Left ventricle myocardium inferior (tissue), 1 donor: ENCODE measurements around the gene DCLK2. TPM values are rescaled to one million over a fixed set of nuclear protein-coding genes. Genes with fewer than 3 reads are reported as not detected.

Source experiments
- DNase-seq: peaks from one replicate; pipeline ENCODE4 v3.0.0-alpha.2; 2020
- H3K27ac ChIP-seq: fragments of 200-600 bp; replicated peaks from 2 replicates; pipeline ENCODE4 v1.8.0; 2021
- H3K27me3 ChIP-seq: fragments of 200-600 bp; 2 replicates; pipeline ENCODE4 v1.8.0; 2021; ENCODE audit warnings: low read depth
- H3K36me3 ChIP-seq: fragments of 200-600 bp; 2 replicates; pipeline ENCODE4 v1.8.0; 2021
- H3K4me1 ChIP-seq: fragments of 200-600 bp; 2 replicates; pipeline ENCODE4 v1.8.0; 2021
- H3K4me3 ChIP-seq: fragments of 200-600 bp; 2 replicates; pipeline ENCODE4 v1.8.0; 2021; ENCODE audit warnings: mild to moderate bottlenecking, moderate library complexity
- H3K9me3 ChIP-seq: fragments of 200-600 bp; replicated peaks from 2 replicates; pipeline ENCODE4 v1.8.0; 2021
- intact Hi-C: fragments of 100-400 bp; cut with micrococcal nuclease; formaldehyde crosslinking; loops from one replicate; pipeline ENCODE4 v1.11.0; 2022
- total RNA-seq: library from RNA; stranded (reverse); fragmentation: NEBNext Ultra II Directional; extraction: Animal tissue kit (Norgen Biotek cat#: 25700); gene quantifications from one replicate; pipeline ENCODE4 v1.2.1, GENCODE V29; 2021
- TF ChIP-seq, protein P1 (sequence below): fragments of 200-600 bp; IDR thresholded peaks from 2 replicates; pipeline ENCODE4 v1.8.0; 2021; ENCODE audit warnings: antibody characterized with exemption, mild to moderate bottlenecking, borderline replicate concordance
- donor health status: DM: no; HTN: yes; CAD: no; lungs with severe emphysema.

Gene DCLK2
- total RNA-seq, 1 donor from 2014 or later = 21.9 TPM

DNA sequence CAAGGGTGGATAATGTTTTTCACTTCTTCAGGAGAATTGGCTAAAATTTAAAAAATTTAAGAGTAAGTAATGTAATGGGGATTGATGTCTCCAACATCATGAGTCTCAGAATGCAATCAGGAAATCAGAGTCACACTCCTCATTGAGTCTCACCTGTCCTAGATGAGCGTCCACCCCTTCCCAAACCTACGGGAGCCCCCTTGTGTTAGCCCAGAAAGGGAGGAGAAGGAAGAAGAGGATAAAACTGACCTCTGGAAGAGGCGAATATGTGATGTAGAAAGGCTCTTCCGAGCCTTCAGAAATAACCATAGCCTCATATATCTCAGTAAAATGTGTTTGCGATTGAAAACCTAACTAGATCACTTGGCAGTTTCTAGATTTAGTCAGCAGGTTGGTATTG is 157.1 kb downstream of the DCLK2 start:
- intact Hi-C loops = no loop called here
- no peak for DNase-seq
- Histone ChIP-seq H3K9me3 (no peaks in the 10 kb centered on the region), H3K4me3 (no peak overlapping the region), H3K4me1 (peaks cover 34% of the 10 kb centered on the region), H3K27ac (no peak overlapping the region), H3K27me3 (no peaks in the 10 kb centered on the region), H3K36me3 (peaks cover 25% of the 10 kb centered on the region)
- TF ChIP-seq, protein P1, sequence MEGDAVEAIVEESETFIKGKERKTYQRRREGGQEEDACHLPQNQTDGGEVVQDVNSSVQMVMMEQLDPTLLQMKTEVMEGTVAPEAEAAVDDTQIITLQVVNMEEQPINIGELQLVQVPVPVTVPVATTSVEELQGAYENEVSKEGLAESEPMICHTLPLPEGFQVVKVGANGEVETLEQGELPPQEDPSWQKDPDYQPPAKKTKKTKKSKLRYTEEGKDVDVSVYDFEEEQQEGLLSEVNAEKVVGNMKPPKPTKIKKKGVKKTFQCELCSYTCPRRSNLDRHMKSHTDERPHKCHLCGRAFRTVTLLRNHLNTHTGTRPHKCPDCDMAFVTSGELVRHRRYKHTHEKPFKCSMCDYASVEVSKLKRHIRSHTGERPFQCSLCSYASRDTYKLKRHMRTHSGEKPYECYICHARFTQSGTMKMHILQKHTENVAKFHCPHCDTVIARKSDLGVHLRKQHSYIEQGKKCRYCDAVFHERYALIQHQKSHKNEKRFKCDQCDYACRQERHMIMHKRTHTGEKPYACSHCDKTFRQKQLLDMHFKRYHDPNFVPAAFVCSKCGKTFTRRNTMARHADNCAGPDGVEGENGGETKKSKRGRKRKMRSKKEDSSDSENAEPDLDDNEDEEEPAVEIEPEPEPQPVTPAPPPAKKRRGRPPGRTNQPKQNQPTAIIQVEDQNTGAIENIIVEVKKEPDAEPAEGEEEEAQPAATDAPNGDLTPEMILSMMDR = no peak

GRCh38 chr4:150235808-150236271 is 157.6 kb downstream of the DCLK2 start:
- no peak overlapping the region for H3K27ac ChIP-seq
- DNase-seq = no peak
- no peaks in the 10 kb centered on the region for H3K9me3 ChIP-seq
- H3K27me3 ChIP-seq = no peaks in the 10 kb centered on the region
- H3K4me1 ChIP-seq = peaks cover 29% of the 10 kb centered on the region
- intact Hi-C loops = no loop called here
- TF ChIP-seq, protein P1 = no peak
- H3K36me3 ChIP-seq = peaks cover 25% of the 10 kb centered on the region
- H3K4me3 ChIP-seq = no peak overlapping the region

DNA sequence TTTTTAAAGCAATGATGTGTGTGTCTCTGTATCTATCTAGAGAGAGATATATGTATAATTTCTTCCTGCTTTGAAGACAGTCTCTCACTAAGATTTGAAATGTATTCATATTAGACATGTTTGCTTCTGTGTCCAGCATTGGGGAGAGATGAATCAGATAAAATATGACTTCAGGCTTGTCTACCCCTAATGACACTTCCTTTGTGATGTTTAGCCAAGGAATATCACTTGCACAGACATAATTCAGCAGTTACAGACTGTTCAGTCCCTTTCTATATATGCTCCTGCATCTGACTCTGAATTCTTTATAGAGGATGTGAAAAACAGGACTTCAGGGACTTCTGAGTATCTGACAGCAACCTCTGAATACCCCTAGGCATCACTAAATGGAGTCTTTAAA is 158.4 kb downstream of the DCLK2 start:
- H3K4me3 ChIP-seq = no peak overlapping the region
- H3K27ac ChIP-seq = no peak overlapping the region
- peaks cover 22% of the 10 kb centered on the region for H3K4me1 ChIP-seq
- intact Hi-C loops = no loop called here
- TF ChIP-seq, protein P1 = no peak
- no peaks in the 10 kb centered on the region for H3K27me3 ChIP-seq
- peaks cover 25% of the 10 kb centered on the region for H3K36me3 ChIP-seq
- H3K9me3 ChIP-seq = no peaks in the 10 kb centered on the region
- DNase-seq = no peak

DNA sequence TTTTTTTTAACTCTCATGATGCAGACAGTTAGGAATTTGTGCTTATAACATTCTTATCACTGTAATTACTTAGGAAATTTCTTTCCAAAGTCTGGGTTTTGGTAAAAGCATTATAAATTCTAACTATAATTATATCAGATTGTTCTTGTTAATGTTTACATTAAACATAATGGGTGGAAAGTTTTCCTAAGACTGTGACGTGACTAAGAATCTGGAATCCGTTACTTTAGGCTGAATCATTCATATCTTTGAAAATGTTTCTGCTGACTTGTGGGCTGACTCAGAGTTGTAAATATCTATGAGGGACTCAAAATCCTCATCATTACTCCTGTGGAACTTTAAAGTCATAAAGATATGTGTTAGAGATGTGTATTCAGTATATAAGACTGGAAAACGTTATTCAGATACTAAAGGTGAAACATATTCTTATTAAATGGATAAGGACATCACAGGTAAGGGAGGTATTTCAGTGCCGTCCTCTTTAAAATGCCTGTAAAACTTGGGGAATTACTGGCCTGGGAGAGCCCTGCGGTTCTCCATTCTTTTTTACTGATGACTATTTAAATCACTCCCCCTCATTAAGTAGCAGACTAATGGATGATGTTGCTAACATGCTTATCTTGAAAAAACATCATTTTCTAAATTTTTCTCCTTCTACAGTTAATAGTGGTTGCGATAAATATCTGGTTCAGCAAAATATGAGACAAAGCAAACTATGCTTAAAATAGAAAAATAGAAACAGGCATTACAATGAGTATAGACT is 159.0 kb downstream of the DCLK2 start:
- no peaks in the 10 kb centered on the region for H3K9me3 ChIP-seq
- no peaks in the 10 kb centered on the region for H3K27me3 ChIP-seq
- no peak for DNase-seq
- H3K4me1 ChIP-seq = peaks cover 15% of the 10 kb centered on the region
- no peak overlapping the region for H3K4me3 ChIP-seq
- no peak overlapping the region for H3K27ac ChIP-seq
- intact Hi-C loops = no loop called here
- TF ChIP-seq, protein P1 = no peak
- H3K36me3 ChIP-seq = peaks cover 25% of the 10 kb centered on the region

GRCh38 chr4:150238591-150238990 is 160.3 kb downstream of the DCLK2 start:
- intact Hi-C loops = no loop called here
- Histone ChIP-seq H3K27ac (no peak overlapping the region), H3K36me3 (peaks cover 15% of the 10 kb centered on the region), H3K4me3 (no peak overlapping the region), H3K9me3 (no peaks in the 10 kb centered on the region), H3K4me1 (peaks cover 13% of the 10 kb centered on the region), H3K27me3 (no peaks in the 10 kb centered on the region)
- TF ChIP-seq, protein P1 = no peak
- no peak for DNase-seq
